Kidney epithelial cell (primary cell): ENCODE results near the gene SPNS3. TPM values are rescaled to one million over a fixed set of nuclear protein-coding genes. Genes with fewer than 3 reads are reported as not detected.

Experiments used
- DNase-seq: peaks from one replicate; pipeline ENCODE4 v3.0.0-alpha.2; 2010; ENCODE audit warnings: low read depth
- H3K27me3 ChIP-seq: 2 replicates; pipeline ENCODE4 v1.6.0; 2011; ENCODE audit warnings: low read length; ENCODE audit not compliant: control insufficient read depth, insufficient read depth
- H3K36me3 ChIP-seq: 2 replicates; pipeline ENCODE4 v1.5.1; 2011; ENCODE audit warnings: low read length; ENCODE audit not compliant: control insufficient read depth, insufficient read depth
- H3K4me3 ChIP-seq: 2 replicates; pipeline ENCODE4 v1.5.1; 2011; ENCODE audit warnings: low read depth, mild to moderate bottlenecking, control low read depth, low read length
- total RNA-seq: library from RNA; depleted of rRNA; stranded (reverse); fragments of >200 nt; gene quantifications from 2 replicates; pipeline ENCODE4 v1.2.3, GENCODE V29; 2015
- TF ChIP-seq, protein P1 (sequence below): IDR thresholded peaks from 2 replicates; pipeline ENCODE4 v1.5.1; 2011; ENCODE audit warnings: mild to moderate bottlenecking, moderate library complexity, low read length, control low read depth, inconsistent platforms; ENCODE audit not compliant: insufficient read depth, poor library complexity, severe bottlenecking

The SPNS3 gene
- total RNA-seq, 1 donor from 2014 or later: 0.58 TPM

DNA sequence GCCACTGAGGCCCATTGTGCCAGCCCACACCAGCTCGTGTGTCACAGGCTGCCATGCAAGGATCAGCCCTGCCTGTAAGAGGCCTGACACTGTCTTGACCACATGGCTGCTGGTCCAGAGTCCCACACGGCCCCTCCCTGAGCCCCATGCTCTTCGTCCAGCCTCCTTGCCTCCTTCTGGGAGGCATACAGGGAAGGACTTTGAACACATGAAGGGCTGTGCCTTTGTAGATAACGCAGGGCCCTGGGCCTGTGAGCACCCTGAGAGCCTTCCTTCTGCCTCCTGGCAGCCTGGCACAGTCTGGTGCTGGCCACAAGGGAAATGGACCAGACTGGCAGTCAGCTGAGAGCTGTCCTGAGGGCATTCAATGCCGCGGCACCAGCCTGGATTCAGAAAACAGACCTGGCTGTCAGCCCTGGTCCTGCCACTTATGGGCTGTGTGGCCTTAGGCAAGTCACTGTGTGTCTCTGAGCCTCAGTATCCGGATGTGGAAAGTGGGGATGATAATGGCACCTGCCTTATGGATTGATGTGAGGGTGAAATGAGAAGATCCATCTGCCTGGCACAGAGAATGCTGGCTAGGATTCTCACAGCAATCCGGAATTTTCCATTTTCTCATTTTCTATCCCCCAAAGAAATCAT, 45.7 kb downstream of the SPNS3 start:
- no peaks in the 10 kb centered on the region for H3K27me3 ChIP-seq
- no peaks in the 10 kb centered on the region for H3K36me3 ChIP-seq
- TF ChIP-seq, protein P1, sequence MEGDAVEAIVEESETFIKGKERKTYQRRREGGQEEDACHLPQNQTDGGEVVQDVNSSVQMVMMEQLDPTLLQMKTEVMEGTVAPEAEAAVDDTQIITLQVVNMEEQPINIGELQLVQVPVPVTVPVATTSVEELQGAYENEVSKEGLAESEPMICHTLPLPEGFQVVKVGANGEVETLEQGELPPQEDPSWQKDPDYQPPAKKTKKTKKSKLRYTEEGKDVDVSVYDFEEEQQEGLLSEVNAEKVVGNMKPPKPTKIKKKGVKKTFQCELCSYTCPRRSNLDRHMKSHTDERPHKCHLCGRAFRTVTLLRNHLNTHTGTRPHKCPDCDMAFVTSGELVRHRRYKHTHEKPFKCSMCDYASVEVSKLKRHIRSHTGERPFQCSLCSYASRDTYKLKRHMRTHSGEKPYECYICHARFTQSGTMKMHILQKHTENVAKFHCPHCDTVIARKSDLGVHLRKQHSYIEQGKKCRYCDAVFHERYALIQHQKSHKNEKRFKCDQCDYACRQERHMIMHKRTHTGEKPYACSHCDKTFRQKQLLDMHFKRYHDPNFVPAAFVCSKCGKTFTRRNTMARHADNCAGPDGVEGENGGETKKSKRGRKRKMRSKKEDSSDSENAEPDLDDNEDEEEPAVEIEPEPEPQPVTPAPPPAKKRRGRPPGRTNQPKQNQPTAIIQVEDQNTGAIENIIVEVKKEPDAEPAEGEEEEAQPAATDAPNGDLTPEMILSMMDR: no peak
- H3K4me3 ChIP-seq: no peak overlapping the region
- no peak for DNase-seq

DNA sequence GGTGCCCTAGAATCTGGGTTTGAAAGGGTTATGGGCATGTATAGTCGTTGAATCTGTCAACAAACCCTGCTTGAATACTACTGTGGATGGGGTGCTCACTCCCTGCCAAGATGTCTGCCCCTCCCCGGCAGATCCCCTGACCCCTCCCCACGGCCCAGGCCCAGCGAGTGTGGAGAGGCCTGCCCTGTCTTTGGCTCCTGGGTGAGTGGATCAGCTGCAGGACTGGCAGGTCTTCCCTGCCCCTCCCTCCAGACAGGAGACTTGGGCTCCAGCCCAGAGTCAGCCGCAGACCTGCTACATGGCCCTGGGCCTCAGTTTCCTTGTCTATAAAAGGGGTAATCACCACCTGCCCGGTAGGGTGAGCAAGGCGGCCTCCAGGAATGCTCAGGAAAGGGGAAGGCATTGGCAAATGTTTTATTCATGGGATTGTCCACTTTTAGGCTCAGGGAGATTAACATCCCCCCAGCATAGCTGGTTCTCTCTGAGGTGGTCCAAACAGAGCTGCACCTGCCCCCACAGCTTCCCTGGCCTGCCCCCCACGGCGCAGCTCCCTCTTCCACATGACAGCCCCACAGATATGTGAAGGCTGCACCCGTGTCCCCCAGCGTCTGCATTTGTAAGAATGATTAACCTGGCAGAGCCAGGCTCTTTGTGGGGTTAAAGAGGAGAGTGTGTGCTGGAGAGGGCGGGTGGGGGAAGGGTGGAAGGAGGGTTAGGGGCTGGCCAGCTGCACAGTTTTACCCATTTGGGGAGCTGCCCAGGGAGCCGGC, 46.4 kb downstream of the SPNS3 start:
- DNase-seq: peak; percentile 79
- Histone ChIP-seq H3K4me3 (no peak overlapping the region), H3K36me3 (no peaks in the 10 kb centered on the region), H3K27me3 (no peaks in the 10 kb centered on the region)
- TF ChIP-seq, protein P1: no peak

DNA sequence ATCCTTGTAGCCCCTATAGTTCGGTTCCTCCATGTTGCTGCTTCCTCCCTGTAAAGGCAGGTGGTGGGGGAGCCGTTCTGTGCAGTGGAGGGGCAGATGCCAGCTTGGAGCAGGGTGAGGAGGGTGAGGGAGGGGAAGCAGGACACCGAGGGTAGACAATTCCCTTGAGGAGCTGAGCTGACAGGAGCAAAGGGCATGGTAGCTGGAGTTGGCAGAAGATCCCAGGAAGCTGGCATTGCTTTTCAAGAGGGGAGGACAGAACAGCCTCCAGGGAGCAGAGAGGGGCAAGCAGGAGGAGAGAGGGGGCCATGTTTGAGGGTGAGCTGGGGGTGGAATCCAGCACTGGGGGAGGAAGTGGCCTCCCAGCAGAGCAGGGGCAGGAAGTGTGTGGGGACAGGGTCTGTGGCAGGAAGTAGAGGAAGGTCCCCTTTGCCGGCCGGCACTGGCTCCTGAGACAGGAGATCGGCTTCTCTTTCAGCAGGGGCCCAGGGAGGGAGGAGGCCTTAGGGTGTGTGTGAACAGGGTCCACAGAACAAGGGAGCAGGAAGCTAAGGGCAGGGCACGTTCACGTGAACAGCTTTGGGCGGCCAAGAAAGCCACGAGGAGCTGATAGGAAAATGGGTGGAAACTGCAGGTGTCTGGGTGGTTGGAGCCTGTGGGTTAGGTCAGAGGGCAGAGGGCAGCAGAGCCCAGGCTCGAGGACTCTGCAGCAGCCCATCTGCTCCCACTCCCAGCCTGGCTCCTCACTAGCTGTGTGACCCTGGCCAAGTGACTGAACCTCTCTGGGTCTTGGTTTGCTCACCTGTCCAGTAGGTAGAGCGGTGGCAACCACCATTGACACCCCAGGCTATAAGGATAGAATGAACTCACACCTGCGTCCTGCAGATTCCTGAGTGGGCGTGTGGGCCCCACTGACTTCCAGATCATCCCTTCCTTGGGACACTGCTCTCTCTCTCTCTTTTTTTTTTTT, 47.5 kb downstream of the SPNS3 start:
- H3K27me3 ChIP-seq: no peaks in the 10 kb centered on the region
- no peak for DNase-seq
- TF ChIP-seq, protein P1: no peak
- H3K36me3 ChIP-seq: no peaks in the 10 kb centered on the region
- no peak overlapping the region for H3K4me3 ChIP-seq

DNA sequence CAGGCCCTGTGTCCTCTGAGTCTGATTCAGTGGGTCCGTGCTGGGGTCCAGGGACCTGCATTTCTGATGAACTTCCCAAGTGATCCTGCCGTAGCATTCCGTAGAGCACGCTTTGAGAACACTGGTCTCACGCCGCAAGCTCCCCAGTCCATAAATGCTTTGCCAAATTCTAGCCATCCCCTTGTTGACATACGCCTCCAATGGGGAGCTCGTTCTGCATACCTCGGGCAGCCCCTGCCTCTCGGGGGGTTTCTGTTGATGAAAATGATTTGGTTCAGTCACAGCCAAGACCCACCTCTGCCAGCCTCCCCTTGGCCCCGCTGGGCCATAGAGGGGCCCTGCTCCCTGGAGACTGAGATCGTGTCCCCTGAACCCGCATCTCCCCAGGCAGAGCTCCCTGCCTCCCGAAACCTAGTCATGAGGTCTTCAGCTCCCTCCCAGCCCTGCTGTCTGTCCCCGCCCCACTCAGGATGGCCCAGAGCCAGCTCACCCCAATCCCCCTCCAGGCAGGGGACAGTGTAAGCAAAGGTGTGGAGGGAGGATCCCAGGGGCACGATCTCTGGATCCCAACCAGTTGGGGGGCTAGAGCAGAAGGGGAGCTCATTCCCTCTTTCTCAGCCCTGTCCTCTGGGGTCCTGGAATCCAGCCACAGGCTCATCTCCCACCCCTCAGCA, 48.7 kb downstream of the SPNS3 start:
- Histone ChIP-seq H3K27me3 (no peaks in the 10 kb centered on the region), H3K4me3 (no peak overlapping the region), H3K36me3 (no peaks in the 10 kb centered on the region)
- DNase-seq: no peak
- TF ChIP-seq, protein P1: no peak

DNA sequence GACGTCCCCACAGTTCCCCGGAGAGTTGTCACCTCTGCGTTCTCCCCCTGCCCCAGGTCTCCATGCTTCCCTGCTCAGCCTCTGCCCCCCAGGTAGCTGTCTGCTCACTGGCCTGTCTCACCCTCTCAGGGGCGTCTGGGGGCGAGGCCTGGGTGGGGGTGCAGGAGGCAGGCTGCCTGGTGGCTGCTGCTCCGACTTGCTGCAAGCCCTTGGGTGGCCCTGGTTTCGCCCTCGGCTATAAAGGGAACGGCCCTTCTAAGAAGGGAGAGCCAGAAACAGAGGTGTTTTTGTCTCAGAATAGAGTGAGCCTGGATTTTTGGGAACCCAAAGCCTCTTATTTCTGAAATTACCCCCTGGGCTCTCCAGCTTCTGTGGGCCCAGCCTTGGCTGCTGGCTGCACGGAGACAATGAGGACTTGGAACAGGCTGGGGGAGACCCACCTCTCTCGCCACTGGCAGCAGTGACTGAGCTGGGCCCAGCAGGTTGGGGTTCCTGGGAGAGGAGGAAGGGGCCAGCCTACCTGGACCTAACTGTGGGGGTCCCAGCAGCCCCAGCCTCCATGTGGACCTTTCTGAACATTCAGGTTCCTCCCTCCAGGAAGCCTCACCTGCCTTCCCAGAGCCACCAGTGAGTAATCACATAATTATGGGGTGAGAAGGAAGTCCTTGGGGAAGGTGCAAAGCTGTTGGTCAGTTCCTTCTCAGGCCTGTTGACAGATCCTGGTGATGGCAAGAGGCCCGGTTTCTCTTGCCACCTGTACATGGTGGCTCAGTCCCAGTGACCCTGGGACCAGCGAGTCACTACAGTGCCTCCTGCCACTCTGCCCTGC, 49.5 kb downstream of the SPNS3 start:
- peak; percentile 80 for DNase-seq
- Histone ChIP-seq H3K4me3 (no peak overlapping the region), H3K36me3 (no peaks in the 10 kb centered on the region), H3K27me3 (no peaks in the 10 kb centered on the region)
- TF ChIP-seq, protein P1: no peak
